ENCODE measurements around the gene IDH3G.

IDH3G gene

DNA sequence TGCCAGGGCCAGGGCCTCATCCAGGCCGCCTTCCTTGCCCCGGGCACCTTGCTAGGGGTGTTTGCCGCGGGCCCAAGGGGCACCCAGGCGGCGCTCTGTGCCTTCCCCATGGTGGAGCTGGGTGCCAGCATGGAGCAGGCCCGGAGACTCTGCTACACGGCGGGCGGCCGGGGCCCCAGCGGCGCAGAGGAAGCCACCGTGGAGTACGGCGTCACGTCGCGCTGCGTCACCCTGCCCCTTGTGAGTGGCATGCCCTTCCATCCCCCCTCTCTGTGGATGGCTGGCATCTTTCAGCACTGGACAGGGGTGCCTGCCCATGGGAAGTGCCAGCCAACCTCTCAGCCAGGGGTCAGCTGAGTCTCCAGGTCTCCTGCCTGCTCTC lies 26.5 kb downstream of the IDH3G start:
- no peak for DNase-seq (ENCODE audit: low read depth, low spot score)
- TF ChIP-seq, protein P1, sequence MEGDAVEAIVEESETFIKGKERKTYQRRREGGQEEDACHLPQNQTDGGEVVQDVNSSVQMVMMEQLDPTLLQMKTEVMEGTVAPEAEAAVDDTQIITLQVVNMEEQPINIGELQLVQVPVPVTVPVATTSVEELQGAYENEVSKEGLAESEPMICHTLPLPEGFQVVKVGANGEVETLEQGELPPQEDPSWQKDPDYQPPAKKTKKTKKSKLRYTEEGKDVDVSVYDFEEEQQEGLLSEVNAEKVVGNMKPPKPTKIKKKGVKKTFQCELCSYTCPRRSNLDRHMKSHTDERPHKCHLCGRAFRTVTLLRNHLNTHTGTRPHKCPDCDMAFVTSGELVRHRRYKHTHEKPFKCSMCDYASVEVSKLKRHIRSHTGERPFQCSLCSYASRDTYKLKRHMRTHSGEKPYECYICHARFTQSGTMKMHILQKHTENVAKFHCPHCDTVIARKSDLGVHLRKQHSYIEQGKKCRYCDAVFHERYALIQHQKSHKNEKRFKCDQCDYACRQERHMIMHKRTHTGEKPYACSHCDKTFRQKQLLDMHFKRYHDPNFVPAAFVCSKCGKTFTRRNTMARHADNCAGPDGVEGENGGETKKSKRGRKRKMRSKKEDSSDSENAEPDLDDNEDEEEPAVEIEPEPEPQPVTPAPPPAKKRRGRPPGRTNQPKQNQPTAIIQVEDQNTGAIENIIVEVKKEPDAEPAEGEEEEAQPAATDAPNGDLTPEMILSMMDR (IDR thresholded peaks at IDR 0.05; ENCODE audit: insufficient read depth, low read length, missing control alignments), result no peak
- POLR2A ChIA-PET, result no interaction called here
- CTCF ChIA-PET, result interaction anchor here (10.0 kb wide), 1 partner anchor 181 kb away, joined by 230 read pairs; the partner anchor contains the start of gene RENBP
- H3K4me3 ChIP-seq (ENCODE audit: low read depth, low read length), result no peak overlapping the region

DNA sequence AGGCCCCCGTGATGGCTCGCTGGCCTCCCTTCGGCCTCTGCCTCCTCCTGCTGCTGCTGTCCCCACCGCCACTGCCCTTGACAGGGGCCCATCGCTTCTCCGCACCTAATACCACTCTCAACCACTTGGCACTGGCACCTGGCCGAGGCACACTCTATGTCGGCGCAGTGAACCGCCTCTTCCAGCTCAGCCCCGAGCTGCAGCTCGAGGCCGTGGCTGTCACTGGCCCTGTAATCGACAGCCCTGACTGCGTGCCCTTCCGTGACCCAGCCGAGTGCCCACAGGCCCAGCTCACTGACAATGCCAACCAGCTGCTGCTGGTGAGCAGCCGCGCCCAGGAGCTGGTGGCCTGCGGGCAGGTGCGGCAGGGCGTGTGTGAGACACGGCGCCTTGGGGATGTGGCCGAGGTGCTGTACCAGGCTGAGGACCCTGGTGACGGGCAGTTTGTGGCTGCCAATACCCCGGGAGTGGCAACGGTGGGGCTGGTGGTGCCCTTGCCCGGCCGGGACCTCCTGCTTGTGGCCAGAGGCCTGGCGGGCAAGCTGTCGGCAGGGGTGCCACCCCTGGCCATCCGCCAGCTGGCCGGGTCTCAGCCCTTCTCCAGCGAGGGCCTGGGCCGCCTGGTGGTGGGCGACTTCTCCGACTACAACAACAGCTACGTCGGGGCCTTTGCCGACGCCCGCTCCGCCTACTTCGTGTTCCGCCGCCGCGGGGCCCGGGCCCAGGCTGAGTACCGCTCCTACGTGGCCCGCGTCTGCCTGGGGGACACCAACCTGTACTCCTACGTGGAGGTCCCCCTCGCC lies 27.1 kb downstream of the IDH3G start:
- DNase-seq (ENCODE audit: low read depth, low spot score), result no peak
- H3K4me3 ChIP-seq (ENCODE audit: low read depth, low read length), result 0 out of 2 replicates have a peak overlapping the region, but pooled peaks have one; percentile 8
- TF ChIP-seq, protein P1 (IDR thresholded peaks at IDR 0.05; ENCODE audit: insufficient read depth, low read length, missing control alignments), result no peak
- ChIA-PET POLR2A (interaction anchor here (1.4 to 2.0 kb wide), 3 partner anchors 13 to 161 kb away, joined by 7 to 9 read pairs (median 8); partner anchors contain the start of genes IDH3G, SRPK3 and SSR4), CTCF (interaction anchor here (10.0 kb wide), 1 partner anchor 182 kb away, joined by 230 read pairs; the partner anchor contains the start of gene RENBP)

DNA sequence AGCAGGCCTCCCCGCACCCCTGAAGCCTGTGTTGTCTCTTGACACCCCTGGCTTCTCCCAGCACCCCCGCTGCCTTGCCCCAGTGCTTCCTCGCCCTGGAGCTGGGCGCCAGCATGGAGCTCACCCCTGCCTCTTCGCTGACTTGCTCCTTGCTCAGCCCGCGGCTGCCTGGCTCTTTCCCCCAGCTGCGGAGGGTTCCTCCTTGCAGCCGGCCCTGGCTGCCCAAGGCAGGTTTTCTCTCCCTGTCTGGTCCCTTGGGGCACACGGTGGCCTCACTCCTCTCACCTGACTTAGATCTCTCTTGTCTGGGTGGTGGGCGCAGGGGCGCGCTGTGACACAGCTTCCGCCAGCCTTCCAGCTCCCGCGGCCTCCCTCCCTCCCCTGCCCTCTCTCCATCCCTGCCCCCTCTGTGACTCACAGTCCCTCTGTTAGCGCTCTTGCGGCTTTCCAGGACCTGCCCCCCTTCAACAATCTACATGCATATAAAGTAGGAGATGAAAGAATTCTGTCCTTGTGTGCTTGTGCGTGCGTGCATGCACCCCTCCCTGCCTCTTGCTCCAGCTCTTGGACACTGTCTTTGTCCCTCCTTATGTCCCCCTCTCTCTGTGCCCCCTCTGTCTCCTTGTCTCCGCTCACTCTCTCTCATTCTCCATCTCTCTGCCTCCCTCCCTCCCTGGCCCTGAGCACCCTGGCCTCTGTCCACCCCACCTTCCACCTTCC lies 27.9 kb downstream of the IDH3G start:
- H3K4me3 ChIP-seq (ENCODE audit: low read depth, low read length), result peak overlapping the region; percentile 46
- ChIA-PET POLR2A (interaction anchor here (1.3 to 2.0 kb wide), 4 partner anchors 14 to 181 kb away, joined by 3 to 9 read pairs (median 8); partner anchors contain the start of genes IDH3G, SRPK3 and SSR4), CTCF (interaction anchor here (0.8 to 10.0 kb wide), 4 partner anchors 34 to 182 kb away, joined by 3 to 230 read pairs (median 3); partner anchors contain the start of gene RENBP)
- TF ChIP-seq, protein P1 (IDR thresholded peaks at IDR 0.05; ENCODE audit: insufficient read depth, low read length, missing control alignments), result no peak
- peak; percentile 3 for DNase-seq (ENCODE audit: low read depth, low spot score)

DNA sequence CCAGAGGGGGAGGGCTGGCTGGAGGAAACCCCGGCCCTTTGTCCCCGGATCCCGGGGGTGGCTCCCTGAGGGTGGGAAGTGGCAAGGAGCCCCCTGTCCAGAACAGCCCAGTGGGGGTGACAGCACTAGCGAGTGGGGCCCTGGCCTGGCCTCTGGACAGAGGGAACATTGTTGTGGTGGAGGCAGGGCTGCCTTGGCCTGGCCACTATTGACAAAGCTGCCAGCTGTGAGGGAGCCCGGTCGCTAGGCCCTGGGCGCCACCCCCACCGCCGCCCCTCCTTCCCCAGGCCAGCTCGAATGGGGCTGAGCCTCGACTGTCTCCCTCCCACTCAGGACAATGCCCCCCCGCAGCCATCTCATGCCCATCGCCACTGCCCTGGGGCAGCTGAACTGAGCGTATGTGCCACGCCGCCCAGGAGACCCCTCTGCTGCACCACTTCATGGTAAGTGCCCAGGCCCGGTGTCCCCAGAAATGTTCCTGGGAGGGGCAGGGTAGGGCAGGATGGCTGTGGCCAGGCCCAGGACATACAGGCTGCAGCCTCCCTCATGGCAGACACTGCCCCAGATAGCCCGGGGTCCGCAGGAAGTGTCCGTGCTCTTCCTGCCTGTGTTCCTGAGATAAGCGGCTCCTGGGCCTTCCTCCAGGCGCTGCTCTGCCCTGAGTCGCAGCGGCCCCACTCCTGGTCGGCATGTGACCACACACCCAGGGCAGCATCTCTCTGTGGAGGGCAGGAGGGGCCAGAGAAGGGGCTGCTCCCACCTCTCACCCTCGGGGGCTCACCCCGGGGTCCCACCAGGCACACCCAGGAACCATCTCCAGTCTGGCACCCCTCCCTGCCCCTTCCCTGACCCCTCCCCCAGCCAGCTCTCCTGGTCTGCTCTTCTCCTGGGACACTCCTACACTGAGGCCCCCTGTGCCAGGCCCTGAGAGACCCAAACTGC lies 28.8 kb downstream of the IDH3G start:
- peak overlapping the region; percentile 62 for H3K4me3 ChIP-seq (ENCODE audit: low read depth, low read length)
- POLR2A ChIA-PET, result interaction anchor here (1.3 to 2.0 kb wide), 4 partner anchors 15 to 182 kb away, joined by 3 to 9 read pairs (median 8); partner anchors contain the start of genes IDH3G, SRPK3 and SSR4
- TF ChIP-seq, protein P1 (IDR thresholded peaks at IDR 0.05; ENCODE audit: insufficient read depth, low read length, missing control alignments), result no peak
- DNase-seq (ENCODE audit: low read depth, low spot score), result no peak
- CTCF ChIA-PET, result interaction anchor here (0.8 to 10.0 kb wide), 7 partner anchors 10 to 183 kb away, joined by 3 to 230 read pairs (median 4); partner anchors contain the start of gene RENBP

DNA sequence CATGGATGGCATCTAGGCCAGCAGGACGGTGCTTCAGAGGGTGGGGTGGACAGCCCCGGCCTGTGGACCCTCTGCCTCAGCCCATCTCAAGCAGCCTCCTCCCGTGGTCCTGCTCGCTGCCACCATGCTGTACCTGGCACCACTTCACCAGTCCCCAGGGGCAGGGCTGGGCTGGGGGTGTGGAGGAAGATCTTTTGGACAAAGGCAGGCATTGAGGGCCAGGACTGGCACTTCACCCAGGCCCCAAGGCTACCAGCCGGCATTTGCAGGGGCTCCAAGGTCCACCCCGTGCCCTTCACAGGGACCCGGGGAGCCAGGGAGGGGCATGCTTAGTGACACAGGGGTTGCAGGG lies 29.4 kb downstream of the IDH3G start:
- TF ChIP-seq, protein P1 (IDR thresholded peaks at IDR 0.05; ENCODE audit: insufficient read depth, low read length, missing control alignments), result no peak
- POLR2A ChIA-PET, result no interaction called here
- H3K4me3 ChIP-seq (ENCODE audit: low read depth, low read length), result peak overlapping the region; percentile 62
- CTCF ChIA-PET, result interaction anchor here (0.7 to 10.0 kb wide), 8 partner anchors 9 to 184 kb away, joined by 3 to 230 read pairs (median 4); partner anchors contain the start of genes ARHGAP4 and RENBP
- no peak for DNase-seq (ENCODE audit: low read depth, low spot score)
